Lung (tissue), 12 donors: ENCODE data around the gene CYP27B1. TPM values are rescaled to one million over a fixed set of nuclear protein-coding genes. Genes with fewer than 3 reads are reported as not detected.

ENCODE experiments used
- ATAC-seq: fragments of 200-7000 bp; cut with Tn5 transposase; one replicate; pipeline ENCODE4 v1.9.1; 2020; ENCODE audit warnings: moderate number of reproducible peaks; ENCODE audit not compliant: insufficient read depth, low FRiP score
- DNase-seq, 3 donors: peaks; one replicate each; pipeline ENCODE4 v3.0.0-alpha.2; 2013 to 2017
- H3K27ac ChIP-seq, 2 donors: one replicate each; pipeline ENCODE4 v1.5.1; 2013; ENCODE audit warnings: mild to moderate bottlenecking in 2 of 2, moderate library complexity in 2 of 2, control low read depth in 1 of 2, inconsistent platforms in 1 of 2, low read depth in 1 of 2, low read length in 1 of 2
- H3K27me3 ChIP-seq, 3 donors: one replicate each; pipeline ENCODE4 v1.5.1; 2013; ENCODE audit warnings: low read length in 2 of 3; ENCODE audit not compliant: control insufficient read depth in 3 of 3, insufficient read depth in 3 of 3
- H3K36me3 ChIP-seq, 4 donors: one replicate each; pipeline ENCODE4 v1.5.1; 2013; ENCODE audit warnings: low read length in 4 of 4, mild to moderate bottlenecking in 1 of 4, moderate library complexity in 1 of 4; ENCODE audit not compliant: control insufficient read depth in 4 of 4, insufficient read depth in 4 of 4
- H3K4me1 ChIP-seq, 5 donors: one replicate each; pipeline ENCODE4 v1.5.1; 2013; ENCODE audit warnings: low read length in 5 of 5, mild to moderate bottlenecking in 2 of 5, moderate library complexity in 1 of 5; ENCODE audit not compliant: control insufficient read depth in 5 of 5, insufficient read depth in 5 of 5
- H3K4me3 ChIP-seq: one replicate; pipeline ENCODE4 v1.5.1; 2013; ENCODE audit warnings: mild to moderate bottlenecking, control low read depth, moderate library complexity
- H3K9ac ChIP-seq, 2 donors: one replicate each; pipeline ENCODE4 v1.5.1; 2013; ENCODE audit warnings: low read length in 2 of 2, control low read depth in 1 of 2; ENCODE audit not compliant: insufficient read depth in 1 of 2
- H3K9me3 ChIP-seq, 4 donors: one replicate each; pipeline ENCODE4 v1.5.1; 2013; ENCODE audit warnings: low read length in 3 of 4, mild to moderate bottlenecking in 1 of 4, moderate library complexity in 1 of 4; ENCODE audit not compliant: control insufficient read depth in 4 of 4, insufficient read depth in 3 of 4
- WGBS, 2 donors: extraction: QIAGEN DNeasy Blood & Tissue Kit; methylation state at CpG; one replicate each; pipeline ENCODE4 v1.1.7; 2013; 5-methylcytosine and 5-hydroxymethylcytosine counted together
- polyA plus RNA-seq, 2 donors: library from polyadenylated mRNA; stranded (reverse); fragments of 200-250 nt; gene quantifications; one replicate each; pipeline ENCODE4 v1.2.1, GENCODE V29; 2013
- total RNA-seq, 2 donors: library from RNA; depleted of rRNA in 1 of 2; stranded (reverse); fragments of >200 nt in 1 of 2; gene quantifications; one replicate each; pipeline ENCODE4 v1.2.1, GENCODE V29; 2014 to 2021
- TF ChIP-seq, protein P1 (sequence below): IDR thresholded peaks from 2 replicates; pipeline ENCODE4 v1.5.1; 2012; ENCODE audit warnings: mild to moderate bottlenecking; ENCODE audit errors: control extremely low read depth, extremely low read depth
- donor health status: control.
- donor health status: control.
- donor health status: Bipolar disorder and iron deficiency.
- donor health status: healthy.
- donor health status: DM: yes; HTN: yes; CAD: no.

Gene CYP27B1
- total and polyA plus RNA-seq, 4 donors = 1.7 to 5.8 (median 3.6) TPM

DNA sequence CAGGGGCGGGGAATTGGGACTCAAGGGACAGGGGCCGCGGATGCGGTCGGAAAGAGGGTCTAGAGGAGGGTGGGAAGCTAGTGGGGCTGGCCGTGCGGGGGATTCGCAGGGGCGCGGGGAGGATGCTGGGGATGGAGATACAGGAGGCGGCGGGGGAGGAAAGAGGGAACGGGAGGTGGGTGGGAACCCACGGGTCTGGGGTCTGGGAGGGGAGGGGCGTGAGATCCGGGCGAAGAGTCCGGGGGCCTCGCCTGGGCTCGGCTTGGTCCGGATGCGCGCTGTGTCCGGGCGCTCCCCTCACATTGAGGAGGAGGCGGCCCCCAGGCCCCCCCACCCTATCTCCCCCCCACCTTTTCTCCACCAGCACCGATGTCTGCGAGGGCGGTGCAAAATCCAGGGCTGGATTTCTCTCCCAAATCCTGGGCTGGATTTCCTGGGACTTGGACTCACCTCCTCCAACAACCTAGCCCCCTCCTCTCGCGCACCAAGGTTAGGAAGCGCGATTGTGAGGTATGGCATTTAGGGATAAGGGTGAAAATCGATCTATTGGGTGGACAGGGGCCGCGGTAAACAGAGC lies 28.1 kb downstream of the CYP27B1 start, which contains the start of gene AGAP2:
Gene AGAP2, minus strand, starts transcription at position 82 of the 577 bp plus-strand sequence. CDS start 496 bp downstream, outside the sequence.
- 23 to 50% methylated on average over 26 to 36 of the region's 36 CpGs for WGBS, 2 donors
- DNase-seq = peak in 2 of 3 donors; percentile 24 to 45
- no peak for ATAC-seq

GRCh38 chr12:57737467-57738460 lies 29.1 kb downstream of the CYP27B1 start:
- TF ChIP-seq, protein P1, sequence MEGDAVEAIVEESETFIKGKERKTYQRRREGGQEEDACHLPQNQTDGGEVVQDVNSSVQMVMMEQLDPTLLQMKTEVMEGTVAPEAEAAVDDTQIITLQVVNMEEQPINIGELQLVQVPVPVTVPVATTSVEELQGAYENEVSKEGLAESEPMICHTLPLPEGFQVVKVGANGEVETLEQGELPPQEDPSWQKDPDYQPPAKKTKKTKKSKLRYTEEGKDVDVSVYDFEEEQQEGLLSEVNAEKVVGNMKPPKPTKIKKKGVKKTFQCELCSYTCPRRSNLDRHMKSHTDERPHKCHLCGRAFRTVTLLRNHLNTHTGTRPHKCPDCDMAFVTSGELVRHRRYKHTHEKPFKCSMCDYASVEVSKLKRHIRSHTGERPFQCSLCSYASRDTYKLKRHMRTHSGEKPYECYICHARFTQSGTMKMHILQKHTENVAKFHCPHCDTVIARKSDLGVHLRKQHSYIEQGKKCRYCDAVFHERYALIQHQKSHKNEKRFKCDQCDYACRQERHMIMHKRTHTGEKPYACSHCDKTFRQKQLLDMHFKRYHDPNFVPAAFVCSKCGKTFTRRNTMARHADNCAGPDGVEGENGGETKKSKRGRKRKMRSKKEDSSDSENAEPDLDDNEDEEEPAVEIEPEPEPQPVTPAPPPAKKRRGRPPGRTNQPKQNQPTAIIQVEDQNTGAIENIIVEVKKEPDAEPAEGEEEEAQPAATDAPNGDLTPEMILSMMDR = no peak
- WGBS, 2 donors = 36 to 66% methylated on average over 87 to 110 of the region's 110 CpGs
- Histone ChIP-seq H3K36me3 (peaks cover 0 to 1% (median 0%) of the 10 kb centered on the region in 4 donors), H3K4me3 (no peak overlapping the region), H3K4me1 (peaks cover 0 to 9% (median 6%) of the 10 kb centered on the region in 5 donors), H3K9ac (no peak overlapping the region), H3K9me3 (no peaks in the 10 kb centered on the region), H3K27ac (no peak overlapping the region), H3K27me3 (peaks cover 0 to 90% (median 79%) of the 10 kb centered on the region in 3 donors)
- DNase-seq (peak in 2 of 3 donors; percentile 41 to 50), ATAC-seq (no peak)

More for the DNA sequence above, 28.1 kb downstream of the CYP27B1 start, which contains the start of gene AGAP2:
- H3K9ac ChIP-seq = no peak within 1 kb of the TSS
- no peak within 1 kb of the TSS for H3K4me3 ChIP-seq
- TF ChIP-seq, protein P1 = no peak
- H3K36me3 ChIP-seq = peaks cover 0 to 1% (median 0%) of the 10 kb centered on the region in 4 donors
- H3K9me3 ChIP-seq = no peaks in the 10 kb centered on the region
- peaks cover 0 to 80% (median 70%) of the 10 kb centered on the region in 3 donors for H3K27me3 ChIP-seq
- H3K4me1 ChIP-seq = peaks cover 0 to 9% (median 6%) of the 10 kb centered on the region in 5 donors
- H3K27ac ChIP-seq = no peak within 1 kb of the TSS

DNA sequence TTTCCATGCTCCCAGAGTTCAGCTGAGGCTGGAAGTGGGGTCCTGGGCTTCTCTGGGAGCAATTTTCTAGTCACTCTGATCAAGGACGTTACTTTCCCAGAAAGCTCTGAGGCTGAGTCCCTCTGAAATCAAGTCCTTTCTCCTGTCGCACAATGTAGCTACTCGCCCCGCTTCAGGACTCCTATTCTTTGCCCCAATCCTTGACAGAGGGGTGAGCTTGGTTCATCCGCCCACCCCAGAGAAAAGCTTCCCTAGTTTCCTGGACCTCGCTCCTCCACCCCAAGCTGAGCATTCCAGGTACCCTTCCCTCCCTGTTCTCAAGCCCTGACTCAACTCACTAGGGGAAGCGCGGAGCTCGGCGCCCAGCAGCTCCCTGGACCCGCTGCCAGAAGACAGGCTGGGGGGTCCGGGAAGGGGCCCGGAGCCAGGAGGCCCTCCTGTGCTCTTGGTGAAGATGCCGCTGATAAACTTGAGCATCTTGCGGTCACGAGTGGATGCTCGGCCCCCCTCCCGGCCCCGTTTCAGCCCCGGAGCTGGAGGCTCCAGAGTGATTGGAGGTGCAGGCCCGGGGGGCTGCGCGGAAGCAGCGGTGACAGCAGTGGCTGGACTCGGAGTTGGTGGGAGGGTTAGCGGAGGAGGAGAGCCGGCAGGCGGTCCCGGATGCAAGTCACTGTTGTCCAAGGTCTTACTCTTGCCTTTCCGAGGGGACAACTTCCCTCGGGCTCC lies 30.0 kb downstream of the CYP27B1 start:
- Histone ChIP-seq H3K27ac (no peak overlapping the region), H3K4me1 (peaks cover 0 to 9% (median 6%) of the 10 kb centered on the region in 5 donors), H3K36me3 (peaks cover 0 to 1% (median 0%) of the 10 kb centered on the region in 4 donors), H3K27me3 (peaks cover 0 to 85% (median 78%) of the 10 kb centered on the region in 3 donors), H3K9me3 (no peaks in the 10 kb centered on the region), H3K4me3 (no peak overlapping the region), H3K9ac (no peak overlapping the region)
- 45 to 71% methylated on average over 29 to 31 of the region's 31 CpGs for WGBS, 2 donors
- DNase-seq = no peak
- TF ChIP-seq, protein P1 = no peak
- ATAC-seq = no peak
